Cardiac septum (tissue), 1 donor: ENCODE data around the gene ABLIM3. TPM values are rescaled to one million over a fixed set of nuclear protein-coding genes. Genes with fewer than 3 reads are reported as not detected.

Experiments
- DNase-seq: peaks from one replicate; pipeline ENCODE4 v3.0.0-alpha.2; 2020; ENCODE audit warnings: low spot score
- intact Hi-C: fragments of 100-400 bp; cut with DNase I; formaldehyde crosslinking; loops from one replicate; pipeline ENCODE4 v1.14.0; 2022
- total RNA-seq: library from RNA; stranded (reverse); fragmentation: NEBNext Ultra II Directional; extraction: Animal tissue kit (Norgen Biotek cat#: 25700); gene quantifications from one replicate; pipeline ENCODE4 v1.2.1, GENCODE V29; 2021
- donor health status: DM: no; HTN: no; CAD: no.

Gene ABLIM3
- total RNA-seq, 1 donor from 2014 or later = 118 TPM

DNA sequence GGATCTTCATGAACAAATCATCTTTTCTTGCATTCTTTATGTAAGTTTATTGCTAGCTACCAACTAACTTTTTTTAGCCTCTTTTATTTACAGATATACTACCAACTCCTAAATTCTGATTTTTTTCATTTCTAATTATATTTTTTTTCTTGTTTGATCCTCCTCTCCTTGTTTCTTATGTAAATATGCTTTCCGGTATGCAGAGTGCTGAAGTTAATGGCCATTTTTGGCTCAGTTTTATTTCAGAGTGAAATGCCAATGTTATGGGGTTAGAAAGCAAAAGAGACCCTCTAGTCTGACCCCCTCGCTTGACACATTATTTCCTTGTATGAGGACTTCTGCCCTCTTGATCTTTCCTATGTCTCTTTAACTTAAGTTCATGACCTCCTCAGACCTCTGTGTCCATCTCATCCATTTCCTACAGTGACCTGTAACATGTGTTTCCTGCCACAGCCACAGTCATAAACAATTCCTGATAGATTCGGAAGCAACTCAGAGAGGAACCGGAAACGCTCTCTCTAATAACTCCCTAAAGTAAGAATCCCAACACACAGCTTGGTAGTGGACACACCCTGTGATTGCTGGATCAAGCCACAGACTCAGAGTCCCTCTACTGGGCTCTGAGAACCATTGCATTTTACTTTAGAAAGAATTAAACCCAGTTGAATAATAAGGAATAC, 87.5 kb downstream of the ABLIM3 start:
- no peak for DNase-seq
- intact Hi-C loops = loop anchor here (1.0 to 2.0 kb wide), 2 partner anchors 87 to 96 kb away; partner anchors contain the start of gene ABLIM3

DNA sequence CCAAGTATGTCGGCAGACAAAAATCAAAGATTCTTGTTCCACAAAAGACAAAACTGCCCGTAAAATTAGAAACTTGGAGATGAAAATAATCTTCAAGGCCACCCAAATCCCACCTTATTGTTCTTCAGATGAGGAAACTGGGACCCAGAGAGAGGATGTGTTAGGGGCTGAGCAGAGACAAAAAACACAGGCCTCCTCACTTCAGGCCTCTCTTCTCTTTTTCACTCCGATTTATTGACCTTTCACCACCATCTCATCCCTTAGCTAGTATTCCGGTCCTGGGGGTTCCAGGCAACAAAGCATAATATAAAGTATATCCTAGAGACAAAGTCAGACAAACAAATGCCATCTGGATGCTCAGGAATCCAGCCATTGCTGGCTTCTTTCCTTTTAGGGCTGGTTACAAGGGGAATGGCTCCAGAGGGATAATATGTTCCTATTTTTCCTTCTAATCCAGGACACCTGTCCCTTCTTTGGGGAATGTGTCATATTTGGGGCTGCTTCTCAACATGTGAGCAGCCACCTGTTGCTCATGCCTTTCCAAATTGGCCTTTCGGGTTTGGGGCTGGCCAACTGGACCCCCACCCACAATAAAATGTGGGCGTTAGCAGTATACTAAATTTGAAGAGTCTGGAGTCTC, 88.1 kb downstream of the ABLIM3 start:
- intact Hi-C loops = loop anchor here (1.0 to 2.0 kb wide), 2 partner anchors 88 to 97 kb away; partner anchors contain the start of gene ABLIM3

GRCh38 chr5:149235841-149236240, 94.5 kb downstream of the ABLIM3 start:
- intact Hi-C loops = loop anchor here (10.0 kb wide), 1 partner anchor 501 kb away; no protein-coding TSS in a partner anchor
- DNase-seq = no peak

More for the DNA sequence above, 88.1 kb downstream of the ABLIM3 start:
- no peak for DNase-seq

GRCh38 chr5:149237662-149238061, 96.4 kb downstream of the ABLIM3 start:
- peak; percentile 19 for DNase-seq
- intact Hi-C loops = loop anchor here (10.0 kb wide), 1 partner anchor 503 kb away; no protein-coding TSS in a partner anchor

DNA sequence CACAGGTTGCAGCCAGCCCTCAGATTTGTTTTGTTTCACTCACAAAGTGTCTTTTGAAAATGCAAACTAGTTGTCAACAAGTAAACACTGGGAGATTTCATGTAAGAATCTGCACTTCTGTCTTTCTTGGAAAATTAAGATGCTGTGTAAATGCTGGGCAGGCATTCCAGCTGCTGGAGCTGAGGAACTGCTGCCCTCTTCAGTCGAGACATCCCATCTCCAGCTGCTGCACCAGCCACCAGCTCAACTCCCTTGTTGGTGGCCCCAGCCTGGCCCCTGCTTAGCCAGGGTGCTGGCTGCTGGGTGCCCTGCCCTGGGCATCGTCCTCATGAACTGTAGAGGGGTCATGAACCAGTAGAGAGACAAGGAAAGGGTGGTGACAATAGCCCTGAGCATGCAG, 97.2 kb downstream of the ABLIM3 start:
- intact Hi-C loops = loop anchor here (10.0 kb wide), 1 partner anchor 504 kb away; no protein-coding TSS in a partner anchor
- DNase-seq = no peak

DNA sequence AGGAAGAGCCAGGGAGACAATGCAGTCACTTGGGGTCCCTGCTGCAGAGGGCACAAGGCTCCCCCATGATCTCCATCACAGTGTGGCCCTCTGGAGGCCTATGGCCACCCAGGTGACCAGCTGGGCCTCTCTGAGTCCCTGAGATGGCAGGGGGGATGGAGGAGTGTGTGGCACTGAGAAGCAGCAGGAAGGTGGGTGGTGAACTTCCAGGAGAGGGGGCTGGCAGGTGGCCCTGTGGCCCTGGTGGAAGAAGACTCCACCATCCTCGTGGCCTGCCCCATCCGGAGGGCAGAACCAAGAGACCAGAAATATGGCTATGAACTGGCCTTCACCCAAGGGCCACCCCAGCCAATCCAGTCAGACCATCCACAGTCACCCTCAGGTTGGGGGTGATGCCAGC, 98.6 kb downstream of the ABLIM3 start:
- no peak for DNase-seq
- intact Hi-C loops = loop anchor here (10.0 kb wide), 1 partner anchor 505 kb away; no protein-coding TSS in a partner anchor

DNA sequence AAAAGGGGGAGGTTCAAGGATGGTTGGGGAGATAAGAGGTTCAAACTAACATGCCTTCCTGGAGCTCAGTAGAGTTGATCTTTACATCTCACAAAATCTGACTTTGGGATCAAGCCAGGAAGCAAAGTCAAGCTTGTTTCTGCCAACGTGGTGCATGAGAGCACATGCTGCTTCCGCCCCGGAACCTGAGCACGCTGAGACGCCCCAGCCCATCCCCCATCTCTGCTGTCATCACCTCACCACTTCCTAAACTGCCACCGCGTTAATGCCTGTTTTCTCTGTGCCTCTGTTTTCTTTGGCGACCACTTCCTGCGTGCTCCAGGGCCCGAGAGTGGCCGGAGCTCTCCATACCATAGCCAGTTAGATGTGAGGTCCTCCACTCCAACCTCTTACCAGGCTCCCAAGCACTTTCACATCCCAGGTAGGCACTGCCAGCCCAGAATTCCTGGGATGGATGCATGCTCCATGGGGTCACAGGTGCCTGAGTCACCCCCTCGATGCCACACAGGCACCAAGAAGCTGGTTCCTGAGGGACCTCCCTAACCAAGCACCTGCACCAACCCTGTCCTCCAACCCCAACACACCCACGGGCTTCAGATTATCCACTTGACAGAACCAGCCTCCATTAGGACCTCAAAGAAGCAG, 99.2 kb downstream of the ABLIM3 start:
- intact Hi-C loops = no loop called here
- no peak for DNase-seq

- DNase-seq = peak; percentile 33
- intact Hi-C loops = no loop called here
Observed at GRCh38 chr5:149242339-149242738, 101.0 kb downstream of the ABLIM3 start.

GRCh38 chr5:149246906-149247305, 105.6 kb downstream of the ABLIM3 start:
- intact Hi-C loops = no loop called here
- DNase-seq = no peak

DNA sequence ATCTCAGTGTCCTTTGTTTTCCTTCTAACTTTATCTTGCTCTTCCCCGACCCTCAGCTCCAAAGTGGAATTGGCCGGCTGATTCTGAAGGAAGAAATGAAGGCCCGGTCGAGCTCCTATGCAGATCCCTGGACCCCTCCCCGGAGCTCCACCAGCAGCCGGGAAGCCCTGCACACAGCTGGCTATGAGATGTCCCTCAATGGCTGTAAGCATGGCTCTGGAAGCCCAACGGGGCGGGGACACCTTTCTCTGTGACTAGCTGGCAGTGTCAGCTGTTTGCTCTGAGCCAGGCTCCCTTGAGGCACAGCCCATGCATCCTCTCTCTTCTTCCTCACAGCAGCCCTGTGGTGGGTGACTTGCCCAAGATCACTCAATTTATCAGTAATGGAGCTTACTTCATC, 106.4 kb downstream of the ABLIM3 start:
- intact Hi-C loops = no loop called here
- DNase-seq = no peak

DNA sequence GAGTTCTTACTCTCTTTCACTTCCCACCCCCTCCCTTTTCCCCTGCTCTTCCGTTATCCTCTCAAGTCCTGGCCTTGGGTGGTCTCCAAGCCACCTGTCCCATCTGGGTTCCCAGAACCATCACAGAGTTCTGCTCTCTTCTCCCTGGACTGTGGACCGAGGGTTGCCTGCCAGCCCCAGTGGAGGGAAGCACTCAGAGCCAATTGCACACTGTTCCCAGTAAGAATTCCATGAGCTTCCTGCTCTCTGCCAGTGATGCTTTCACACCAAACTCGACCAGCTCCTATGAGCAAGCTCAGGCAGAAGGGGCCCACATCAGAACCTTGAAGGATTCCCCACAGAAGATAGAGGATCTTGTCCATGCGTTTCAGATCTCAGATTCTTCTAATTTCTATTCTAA, 110.3 kb downstream of the ABLIM3 start:
- DNase-seq = no peak
- intact Hi-C loops = no loop called here

DNA sequence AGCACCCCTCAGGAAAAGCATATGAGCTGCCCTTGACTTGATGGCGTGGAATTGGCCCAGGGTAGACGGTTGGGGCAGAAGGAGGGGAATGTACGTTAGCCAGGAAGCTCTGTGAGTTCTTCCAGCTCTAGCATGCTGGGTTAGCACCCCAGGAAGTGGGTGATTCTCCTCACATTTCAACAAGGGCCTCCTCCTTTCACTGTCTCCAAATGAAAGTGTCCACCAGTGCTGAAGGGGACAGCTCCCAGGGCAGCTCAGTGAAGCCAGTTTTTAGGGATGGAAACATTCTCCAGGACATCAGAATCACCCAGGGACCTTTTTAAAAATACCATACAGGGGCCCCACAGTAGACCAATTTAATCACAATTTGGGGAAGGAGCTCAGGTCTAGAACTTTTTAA, 113.2 kb downstream of the ABLIM3 start:
- intact Hi-C loops = no loop called here
- no peak for DNase-seq

- intact Hi-C loops = no loop called here
Observed at GRCh38 chr5:149256451-149256850, 115.2 kb downstream of the ABLIM3 start.

DNA sequence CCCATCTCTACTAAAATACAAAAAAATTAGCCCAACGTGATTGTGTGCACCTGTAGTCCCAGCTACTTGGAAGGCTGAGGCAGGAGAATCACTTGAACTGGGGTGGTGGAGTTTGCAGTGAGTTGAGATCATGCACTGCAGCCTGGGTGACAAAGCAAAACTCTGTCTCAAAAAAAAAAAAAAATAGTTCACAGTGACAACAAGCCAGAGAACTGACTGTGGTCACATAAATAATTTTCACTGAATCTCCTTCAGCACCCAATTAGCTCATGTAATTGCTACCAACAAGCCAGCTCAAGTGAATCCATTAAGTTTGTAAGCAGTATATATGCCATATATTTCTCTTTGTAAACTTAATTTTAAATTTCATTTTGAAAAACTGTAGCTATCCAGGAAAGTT, 115.8 kb downstream of the ABLIM3 start:
- DNase-seq = peak; percentile 56

More at GRCh38 chr5:149256451-149256850, 115.2 kb downstream of the ABLIM3 start:
- no peak for DNase-seq

GRCh38 chr5:149257889-149258705, 116.8 kb downstream of the ABLIM3 start:
- DNase-seq = no peak
- intact Hi-C loops = no loop called here

More for the DNA sequence above, 115.8 kb downstream of the ABLIM3 start:
- intact Hi-C loops = no loop called here

- intact Hi-C loops = no loop called here
- no peak for DNase-seq
Observed at GRCh38 chr5:149260761-149261160, 119.5 kb downstream of the ABLIM3 start.

GRCh38 chr5:149261246-149261645, 120.0 kb downstream of the ABLIM3 start:
- intact Hi-C loops = no loop called here
- peak; percentile 72 for DNase-seq

DNA sequence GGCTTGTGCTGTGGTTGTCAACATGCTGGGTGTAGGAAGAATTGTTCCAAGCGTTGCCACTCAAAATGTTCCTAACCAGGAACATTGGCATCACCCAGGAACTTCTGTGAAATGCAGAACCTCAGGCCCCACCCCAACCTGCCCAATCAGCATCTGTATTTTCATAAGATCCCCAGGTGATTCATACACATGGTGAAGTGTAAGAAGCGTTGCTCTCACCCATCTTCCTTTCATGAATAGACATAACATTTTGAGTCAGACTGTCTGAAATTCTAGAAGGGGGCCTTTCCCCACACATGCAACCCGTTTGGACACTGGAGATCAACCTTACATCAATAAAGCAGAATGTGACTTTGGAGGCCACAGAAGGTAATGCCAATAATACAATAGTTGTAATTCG, 121.0 kb downstream of the ABLIM3 start:
- intact Hi-C loops = no loop called here

DNA sequence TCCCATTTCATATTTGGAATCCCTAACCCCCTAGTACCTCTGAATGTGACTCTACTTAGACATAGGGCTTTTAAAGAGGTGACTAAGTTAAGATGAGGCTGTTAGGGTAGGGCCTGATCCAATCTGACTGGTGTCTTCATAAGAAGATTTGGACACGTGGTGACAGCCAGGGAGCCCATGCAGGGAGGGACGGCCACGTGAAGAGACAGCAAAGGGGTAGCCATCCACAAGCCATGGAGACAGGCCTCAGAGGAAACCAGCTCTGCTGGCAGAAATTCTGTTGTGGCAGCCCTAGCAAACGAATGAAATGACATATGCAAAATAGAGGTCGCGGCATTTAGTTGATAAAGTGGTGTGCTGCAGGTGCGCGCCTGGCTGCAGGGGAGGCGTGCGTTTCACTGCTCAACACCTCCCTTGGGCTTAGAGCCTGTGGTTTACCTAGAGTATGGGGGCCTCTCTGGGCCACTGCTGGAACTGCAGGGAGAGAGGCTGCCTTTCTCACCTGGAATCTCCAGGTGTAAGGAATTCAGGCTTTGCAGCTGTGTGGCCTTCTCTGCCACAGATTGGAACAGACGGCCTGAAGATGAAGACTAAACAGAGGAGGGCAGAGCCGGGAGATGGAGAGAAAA, 123.3 kb downstream of the ABLIM3 start:
- intact Hi-C loops = loop anchor here (5.0 kb wide), 2 partner anchors 93 to 108 kb away; partner anchors contain the start of gene PCYOX1L
- DNase-seq = no peak

More for the DNA sequence above, 121.0 kb downstream of the ABLIM3 start:
- DNase-seq = no peak
